WTC11 (cell line): Measurements from ENCODE around the gene PIM1. TPM values are rescaled to one million over a fixed set of nuclear protein-coding genes. Genes with fewer than 3 reads are reported as not detected.

Experiments used
- ATAC-seq: fragments of 200-7000 bp; cut with Tn5 transposase; 2 replicates; pipeline ENCODE4 v1.10.0; 2021; ENCODE audit warnings: mild to moderate bottlenecking, moderate library complexity
- CTCF ChIA-PET: fragments of 300-600 bp; sonication (Branson Sonifier 250); formaldehyde crosslinking; loops from one replicate; lab custom pipeline; 2021; ENCODE audit warnings: antibody characterized with exemption; lab: Charles Lee
- POLR2A ChIA-PET: fragments of 350-600 bp; sonication (Branson Sonifier 250); formaldehyde crosslinking; loops from one replicate; lab custom pipeline; 2021; ENCODE audit warnings: antibody characterized with exemption; lab: Charles Lee
- DNase-seq: peaks from one replicate; pipeline ENCODE4 v3.0.0; 2021; ENCODE audit warnings: low spot score
- H3K27ac Mint-ChIP-seq: 2 replicates; pipeline ENCODE4 v1.8.0; 2021; ENCODE audit warnings: mixed read lengths
- H3K27me3 Mint-ChIP-seq: 2 replicates; pipeline ENCODE4 v1.8.0; 2021; ENCODE audit warnings: low read depth, mild to moderate bottlenecking, moderate library complexity, mixed read lengths
- H3K36me3 Mint-ChIP-seq: 2 replicates; pipeline ENCODE4 v1.8.0; 2021; ENCODE audit warnings: mixed read lengths
- H3K4me1 Mint-ChIP-seq: 2 replicates; pipeline ENCODE4 v1.8.0; 2022; ENCODE audit warnings: mixed read lengths
- H3K4me3 Mint-ChIP-seq: 2 replicates; pipeline ENCODE4 v1.8.0; 2021; ENCODE audit warnings: mild to moderate bottlenecking, moderate library complexity, mixed read lengths
- H3K9me3 Mint-ChIP-seq: 2 replicates; pipeline ENCODE4 v1.8.0; 2021; ENCODE audit warnings: mixed read lengths
- ATF1 ChIP-seq: sonication (generic); formaldehyde crosslinking; IDR thresholded peaks from 2 replicates; pipeline ENCODE4 v1.8.1; 2023; ENCODE audit warnings: mild to moderate bottlenecking, moderate library complexity, missing genetic modification reagents
- FOXJ3 ChIP-seq: sonication (generic); formaldehyde crosslinking; IDR thresholded peaks from 2 replicates; pipeline ENCODE4 v1.9.0; 2021; ENCODE audit warnings: missing genetic modification reagents, mild to moderate bottlenecking, borderline replicate concordance
- GABPB1 ChIP-seq: sonication (generic); formaldehyde crosslinking; IDR thresholded peaks from 2 replicates; pipeline ENCODE4 v1.8.1; 2023; ENCODE audit warnings: mild to moderate bottlenecking, missing genetic modification reagents
- JAZF1 ChIP-seq: fragments of 250-450 bp; sonication (Bioruptor Pico); IDR thresholded peaks from 2 replicates; pipeline ENCODE4 v1.9.0; 2021; ENCODE audit warnings: moderate library complexity, mild to moderate bottlenecking, inconsistent platforms
- NFATC4 ChIP-seq: fragments of 250-450 bp; sonication (Bioruptor Pico); IDR thresholded peaks from 2 replicates; pipeline ENCODE4 v1.9.0; 2021; ENCODE audit warnings: mild to moderate bottlenecking
- NFYB ChIP-seq: sonication (generic); formaldehyde crosslinking; conservative IDR thresholded peaks from 2 replicates; pipeline ENCODE4 v1.8.0; 2022; ENCODE audit warnings: low read depth, missing genetic modification reagents
- NR1H2 ChIP-seq: sonication (generic); formaldehyde crosslinking; IDR thresholded peaks from 2 replicates; pipeline ENCODE4 v1.9.0; 2021; ENCODE audit warnings: mild to moderate bottlenecking, moderate library complexity, missing genetic modification reagents
- RELA ChIP-seq: sonication (generic); formaldehyde crosslinking; IDR thresholded peaks from 2 replicates; pipeline ENCODE4 v1.8.1; 2022; ENCODE audit warnings: missing genetic modification reagents, mild to moderate bottlenecking, borderline replicate concordance
- TEAD4 ChIP-seq: sonication (generic); formaldehyde crosslinking; IDR thresholded peaks from 2 replicates; pipeline ENCODE4 v1.8.0; 2022; ENCODE audit warnings: mild to moderate bottlenecking, missing genetic modification reagents
- USF2 ChIP-seq: sonication (generic); formaldehyde crosslinking; IDR thresholded peaks from 2 replicates; pipeline ENCODE4 v1.8.1; 2023; ENCODE audit warnings: mild to moderate bottlenecking, missing genetic modification reagents, moderate library complexity
- ZBTB21 ChIP-seq: sonication (generic); formaldehyde crosslinking; IDR thresholded peaks from 2 replicates; pipeline ENCODE4 v1.8.1; 2023; ENCODE audit warnings: mild to moderate bottlenecking, missing genetic modification reagents, borderline replicate concordance
- ZNF138 ChIP-seq: sonication (generic); formaldehyde crosslinking; conservative IDR thresholded peaks from 2 replicates; pipeline ENCODE4 v1.8.1; 2022; ENCODE audit warnings: mild to moderate bottlenecking, moderate library complexity, missing genetic modification reagents
- ZNF281 ChIP-seq: sonication (generic); formaldehyde crosslinking; IDR thresholded peaks from 2 replicates; pipeline ENCODE4 v1.8.0; 2023; ENCODE audit warnings: mild to moderate bottlenecking, missing genetic modification reagents
- ZSCAN18 ChIP-seq: fragments of 250-450 bp; sonication (Bioruptor Pico); IDR thresholded peaks from 2 replicates; pipeline ENCODE4 v2.1.2; 2022; ENCODE audit warnings: mild to moderate bottlenecking, moderate library complexity
- total RNA-seq: library from RNA; stranded (reverse); gene quantifications from 3 replicates; pipeline ENCODE4 v1.2.3, GENCODE V29; 2021

Gene PIM1
- total RNA-seq, 1 experiment from 2014 or later = 64.7 TPM

GRCh38 chr6:37135835-37136694, 33.9 kb upstream of the PIM1 start:
- Mint-ChIP-seq H3K27me3 (no peaks in the 10 kb centered on the region), H3K36me3 (peaks cover 6% of the 10 kb centered on the region), H3K4me3 (peak overlapping the region; percentile 98), H3K9me3 (peaks cover 5% of the 10 kb centered on the region), H3K4me1 (peaks cover 75% of the 10 kb centered on the region), H3K27ac (peak overlapping the region; percentile 100)
- ATAC-seq (no peak), DNase-seq (no peak)
- TF ChIP-seq GABPB1 = peak; percentile 57; the same call in 1 of the 2 replicates
- no peak for TF ChIP-seq RELA (CRISPR knock-in tag)
- ChIA-PET CTCF (interaction anchor here (1.0 to 1.7 kb wide), 4 partner anchors 8 to 85 kb away, joined by 4 to 8 read pairs (median 6); no protein-coding TSS in a partner anchor), POLR2A (interaction anchor here (0.7 to 10.4 kb wide), 8 partner anchors 8 to 84 kb away, joined by 3 to 183 read pairs (median 8); partner anchors contain the start of gene PIM1)

GRCh38 chr6:37136821-37137200, 33.1 kb upstream of the PIM1 start:
- CTCF ChIA-PET = interaction anchor here (1.0 to 1.7 kb wide), 6 partner anchors 9 to 119 kb away, joined by 4 to 11 read pairs (median 7); no protein-coding TSS in a partner anchor
- Mint-ChIP-seq H3K36me3 (peaks cover 6% of the 10 kb centered on the region), H3K4me1 (peaks cover 75% of the 10 kb centered on the region), H3K27me3 (no peaks in the 10 kb centered on the region), H3K27ac (peak overlapping the region; percentile 100), H3K9me3 (peaks cover 5% of the 10 kb centered on the region), H3K4me3 (peak overlapping the region; percentile 98)
- TF ChIP-seq USF2 (CRISPR knock-in tag) (no peak), NFYB (CRISPR knock-in tag) (no peak), ZNF281 (CRISPR knock-in tag) (no peak), ZSCAN18 (CRISPR knock-in tag) (no peak), NFATC4 (no peak), NR1H2 (CRISPR knock-in tag) (no peak), ZNF138 (CRISPR knock-in tag) (no peak), ZBTB21 (no peak), ATF1 (CRISPR knock-in tag) (no peak), TEAD4 (CRISPR knock-in tag) (no peak), FOXJ3 (CRISPR knock-in tag) (no peak), JAZF1 (CRISPR knock-in tag) (no peak)
- POLR2A ChIA-PET = interaction anchor here (1.0 to 10.4 kb wide), 10 partner anchors 8 to 85 kb away, joined by 3 to 183 read pairs (median 8); partner anchors contain the start of gene PIM1
- ATAC-seq (no peak), DNase-seq (no peak)
